Heart right ventricle (tissue), 16 donors: ENCODE results near the gene NKTR. TPM values are rescaled to one million over a fixed set of nuclear protein-coding genes. Genes with fewer than 3 reads are reported as not detected.
A peak's percentile ranks its signal among the peaks of the same experiment; 100 is the strongest.

Experiments used
- ATAC-seq, 8 donors: fragments of 200-7000 bp; cut with Tn5 transposase; one replicate each; pipeline ENCODE4 v1.9.1; 2020; ENCODE audit warnings: mild to moderate bottlenecking in 8 of 8, moderate library complexity in 8 of 8, moderate number of reproducible peaks in 1 of 8
- DNase-seq, 2 donors: peaks; one replicate each; pipeline ENCODE4 v3.0.0-alpha.2; 2020
- H3K27ac ChIP-seq, 10 donors: fragments of 200-600 bp; sonication (generic) in 2 of 10; one replicate each; pipeline versions ENCODE4 v1.5.0 to v1.8.0; 2020 to 2022; ENCODE audit warnings: mild to moderate bottlenecking in 3 of 10
- H3K27me3 ChIP-seq, 7 donors: fragments of 200-600 bp; one replicate each; pipeline ENCODE4 v1.8.0; 2021 to 2022; ENCODE audit warnings: mild to moderate bottlenecking in 2 of 7
- H3K36me3 ChIP-seq, 9 donors: fragments of 200-600 bp; sonication (generic) in 1 of 9; one replicate each; pipeline versions ENCODE4 v1.5.0 to v1.8.0; 2020 to 2022; ENCODE audit warnings: mild to moderate bottlenecking in 2 of 9
- H3K4me1 ChIP-seq, 9 donors: fragments of 200-600 bp; sonication (generic) in 1 of 9; one replicate each; pipeline versions ENCODE4 v1.5.0 to v1.8.0; 2020 to 2022; ENCODE audit warnings: mild to moderate bottlenecking in 4 of 9
- H3K4me3 ChIP-seq, 10 donors: fragments of 200-600 bp; sonication (generic) in 2 of 10; one replicate each; pipeline versions ENCODE4 v1.5.0 to v1.8.0; 2020 to 2022; ENCODE audit warnings: mild to moderate bottlenecking in 7 of 10, moderate library complexity in 2 of 10
- H3K9me3 ChIP-seq, 11 donors: fragments of 200-600 bp in 10 of 11; sonication (generic) in 2 of 11; one replicate each; pipeline versions ENCODE4 v1.5.0 to v1.8.0; 2013 to 2022; ENCODE audit warnings: mild to moderate bottlenecking in 2 of 11, control low read depth in 1 of 11, moderate library complexity in 1 of 11
- WGBS, 2 donors: extraction: QIAGEN DNeasy Blood & Tissue Kit; methylation state at CpG; one replicate each; pipeline ENCODE4 v1.1.7; 2013; ENCODE audit warnings: inconsistent platforms in 1 of 2; 5-methylcytosine and 5-hydroxymethylcytosine counted together
- intact Hi-C, 10 donors: fragments of 100-400 bp; cut with DNase I; formaldehyde crosslinking; loops; one replicate each; pipeline versions ENCODE4 v1.11.1 to v1.14.2; 2022
- polyA plus RNA-seq, 2 donors: library from polyadenylated mRNA; stranded (reverse); fragments of 200-250 nt; gene quantifications; one replicate each; pipeline ENCODE4 v1.2.3, GENCODE V29; 2013
- total RNA-seq, 10 donors: library from RNA; stranded (reverse); fragmentation: NEBNext Ultra II Directional in 3 of 10; extraction: Animal tissue kit (Norgen Biotek cat#: 25700) in 3 of 10; gene quantifications; one replicate each; pipeline versions ENCODE4 v1.2.1 to v1.2.4, GENCODE V29; 2021 to 2023
- TF ChIP-seq, protein P1 (sequence below), 9 donors: fragments of 200-600 bp; sonication (generic) in 2 of 9; IDR thresholded peaks; one replicate each; pipeline versions ENCODE4 v1.5.0 to v1.8.0; 2021 to 2022; ENCODE audit warnings: antibody characterized with exemption in 9 of 9, mild to moderate bottlenecking in 5 of 9, moderate library complexity in 1 of 9
- donor health status: Arrhythmogenic right ventricular cardiomyopathy.
- donor health status: ischemic (EF 13 %, LVEDD 7.1; RV severe dilation, severe dysfunction).
- donor health status: healthy with polysubstance abuse.
- donor health status: DM: no; HTN: yes; CAD: no.
- donor health status: DM: no; HTN: no; CAD: no.
- donor health status: ischemic (EF 25% LVEDD 6.9; RV normal size, moderate dysfunction).
- donor health status: ischemic (EF 25% LVEDD 5.7; RV mildly dilated, moderate dysfunction).
- donor health status: healthy.
- donor health status: DM: yes; HTN: yes; CAD: no.
- donor health status: Ischemic cardiomyopathy.
- donor health status: ischemic (EF 35%, LVEDD 5.7; RV mildly dilated, moderate dysfunction).
- donor health status: nonischemic (EF 11% LVEDD 7.7; RV severe dilation, severe dysfunction).
- donor health status: DM: yes; HTN: yes; CAD: no.
- donor health status: PGD.
- donor health status: ischemic (EF 29% LVEDD 5.4; RV normal size, mild dysfunction).
- donor health status: nonischemic (EF 23%, LVEDD 6.1; RV moderate dilation, normal function).

Gene NKTR
- total and polyA plus RNA-seq, 12 donors, result 10.2 to 59.3 (median 21.9) TPM

DNA sequence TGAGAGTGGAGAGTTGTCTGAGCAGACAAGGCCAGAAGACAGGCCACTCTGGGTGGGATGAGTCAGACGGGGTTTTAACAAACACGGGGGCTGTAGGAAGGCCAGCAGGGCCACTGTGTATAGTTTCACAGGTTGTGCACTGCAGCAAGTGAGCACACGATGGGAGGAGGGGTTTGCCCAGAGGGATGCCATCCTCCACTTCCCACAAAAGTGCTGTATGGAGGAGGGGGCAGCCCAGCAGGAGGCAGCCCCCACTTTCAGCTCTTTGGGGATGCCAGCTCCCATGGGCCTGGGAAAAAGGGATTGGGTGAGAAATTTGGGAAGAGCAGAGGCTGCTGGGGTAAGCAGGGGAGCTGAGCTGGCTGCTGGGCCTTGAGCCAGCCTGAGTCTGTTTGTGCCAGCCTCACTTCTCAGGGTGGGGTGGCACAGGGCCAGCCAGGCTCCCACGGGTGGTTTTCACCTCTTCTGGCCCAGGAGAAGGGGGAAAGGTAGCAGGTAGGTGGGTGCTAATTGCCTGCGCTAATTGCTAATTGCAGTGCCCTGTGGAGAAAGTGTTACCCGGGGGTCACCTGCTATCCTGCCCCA lies 59.7 kb downstream of the NKTR start:
- 45 to 59% methylated on average over 6 of the region's 6 CpGs for WGBS, 2 donors
- peaks cover 14 to 64% (median 28%) of the 10 kb centered on the region in 9 donors for H3K4me1 ChIP-seq
- peak in 4 of 8 donors; percentile 4 to 48 (median 30) for ATAC-seq

DNA sequence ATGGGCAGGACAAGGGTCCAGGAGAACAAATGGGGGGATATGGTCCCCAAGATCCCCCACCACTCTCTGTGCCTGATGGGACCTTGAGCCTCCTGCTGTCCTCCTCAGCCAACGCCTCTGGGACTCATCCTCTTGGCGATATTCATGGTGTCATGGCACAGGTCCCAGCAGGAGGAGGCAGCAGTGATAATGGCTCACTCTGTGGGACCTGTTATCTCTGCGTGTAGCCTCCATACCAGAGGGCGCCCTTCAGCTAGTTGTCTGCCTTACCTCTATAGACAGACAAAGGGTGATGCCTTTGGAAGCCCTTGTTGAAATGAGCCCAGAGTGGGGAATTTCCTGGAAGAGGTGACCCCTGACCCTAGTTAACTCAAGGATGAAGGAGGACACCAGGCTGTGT lies 60.4 kb downstream of the NKTR start:
- H3K27ac ChIP-seq, result peak overlapping the region in 7 of 10 donors; percentile 23 to 70 (median 57)
- intact Hi-C loops, result loop anchor here in 1 of 10 donors (5.0 kb wide), 1 partner anchor 81 kb away; no protein-coding TSS in a partner anchor
- H3K4me1 ChIP-seq, result peaks cover 7 to 64% (median 26%) of the 10 kb centered on the region in 9 donors
- H3K9me3 ChIP-seq, result no peaks in the 10 kb centered on the region
- ATAC-seq (peak in 5 of 8 donors; percentile 5 to 66 (median 45)), DNase-seq (no peak)
- WGBS, 2 donors, result 44 to 58% methylated on average over 4 of the region's 4 CpGs
- TF ChIP-seq, protein P1, sequence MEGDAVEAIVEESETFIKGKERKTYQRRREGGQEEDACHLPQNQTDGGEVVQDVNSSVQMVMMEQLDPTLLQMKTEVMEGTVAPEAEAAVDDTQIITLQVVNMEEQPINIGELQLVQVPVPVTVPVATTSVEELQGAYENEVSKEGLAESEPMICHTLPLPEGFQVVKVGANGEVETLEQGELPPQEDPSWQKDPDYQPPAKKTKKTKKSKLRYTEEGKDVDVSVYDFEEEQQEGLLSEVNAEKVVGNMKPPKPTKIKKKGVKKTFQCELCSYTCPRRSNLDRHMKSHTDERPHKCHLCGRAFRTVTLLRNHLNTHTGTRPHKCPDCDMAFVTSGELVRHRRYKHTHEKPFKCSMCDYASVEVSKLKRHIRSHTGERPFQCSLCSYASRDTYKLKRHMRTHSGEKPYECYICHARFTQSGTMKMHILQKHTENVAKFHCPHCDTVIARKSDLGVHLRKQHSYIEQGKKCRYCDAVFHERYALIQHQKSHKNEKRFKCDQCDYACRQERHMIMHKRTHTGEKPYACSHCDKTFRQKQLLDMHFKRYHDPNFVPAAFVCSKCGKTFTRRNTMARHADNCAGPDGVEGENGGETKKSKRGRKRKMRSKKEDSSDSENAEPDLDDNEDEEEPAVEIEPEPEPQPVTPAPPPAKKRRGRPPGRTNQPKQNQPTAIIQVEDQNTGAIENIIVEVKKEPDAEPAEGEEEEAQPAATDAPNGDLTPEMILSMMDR (IDR thresholded peaks at IDR 0.05), result peak in 6 of 9 donors; percentile 13 to 46 (median 28)
- H3K36me3 ChIP-seq, result peaks cover 0 to 43% (median 8%) of the 10 kb centered on the region in 9 donors
- H3K27me3 ChIP-seq, result no peaks in the 10 kb centered on the region
- no peak overlapping the region for H3K4me3 ChIP-seq

More for the DNA sequence above, 59.7 kb downstream of the NKTR start:
- Histone ChIP-seq H3K4me3 (no peak overlapping the region), H3K36me3 (peaks cover 0 to 43% (median 8%) of the 10 kb centered on the region in 9 donors), H3K27me3 (no peaks in the 10 kb centered on the region), H3K27ac (peak overlapping the region in 7 of 10 donors; percentile 23 to 70 (median 57)), H3K9me3 (no peaks in the 10 kb centered on the region)
- intact Hi-C loops, result loop anchor here in 1 of 10 donors (5.0 kb wide), 1 partner anchor 82 kb away; no protein-coding TSS in a partner anchor
- DNase-seq, result peak in 1 of 2 donors; percentile 58
- TF ChIP-seq, protein P1 (IDR thresholded peaks at IDR 0.05), result no peak

DNA sequence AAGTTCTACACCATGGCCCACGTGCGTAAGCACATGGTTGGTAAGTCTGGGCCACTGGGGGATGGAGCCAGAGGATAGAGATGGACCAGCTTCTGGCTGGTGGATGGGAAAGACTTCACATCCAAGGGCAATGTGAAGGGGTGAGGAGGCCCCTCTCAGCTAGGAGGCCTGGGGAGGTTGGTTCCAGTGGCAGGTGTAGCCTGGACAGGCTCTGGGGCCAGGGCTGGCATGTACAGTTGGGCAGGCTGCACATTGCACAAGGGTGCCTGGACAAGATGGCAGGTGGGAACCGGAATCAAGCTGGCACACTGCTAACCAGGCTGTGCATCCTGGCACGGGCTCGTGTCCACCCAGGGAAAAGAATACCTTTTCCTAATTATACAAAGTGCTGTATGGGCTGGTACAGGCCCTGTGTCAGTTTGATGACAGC lies 61.1 kb downstream of the NKTR start:
- 94% methylated on average over 5 of the region's 5 CpGs for WGBS, 2 donors
- ATAC-seq (no peak), DNase-seq (no peak)
- no peaks in the 10 kb centered on the region for H3K27me3 ChIP-seq
- TF ChIP-seq, protein P1 (IDR thresholded peaks at IDR 0.05), result no peak
- H3K4me3 ChIP-seq, result no peak overlapping the region
- H3K4me1 ChIP-seq, result peaks cover 3 to 64% (median 31%) of the 10 kb centered on the region in 9 donors
- intact Hi-C loops, result loop anchor here in 1 of 10 donors (5.0 kb wide), 1 partner anchor 81 kb away; no protein-coding TSS in a partner anchor
- H3K9me3 ChIP-seq, result no peaks in the 10 kb centered on the region
- peak overlapping the region in 4 of 10 donors; percentile 2 to 70 (median 60) for H3K27ac ChIP-seq
- peaks cover 0 to 43% (median 8%) of the 10 kb centered on the region in 9 donors for H3K36me3 ChIP-seq

DNA sequence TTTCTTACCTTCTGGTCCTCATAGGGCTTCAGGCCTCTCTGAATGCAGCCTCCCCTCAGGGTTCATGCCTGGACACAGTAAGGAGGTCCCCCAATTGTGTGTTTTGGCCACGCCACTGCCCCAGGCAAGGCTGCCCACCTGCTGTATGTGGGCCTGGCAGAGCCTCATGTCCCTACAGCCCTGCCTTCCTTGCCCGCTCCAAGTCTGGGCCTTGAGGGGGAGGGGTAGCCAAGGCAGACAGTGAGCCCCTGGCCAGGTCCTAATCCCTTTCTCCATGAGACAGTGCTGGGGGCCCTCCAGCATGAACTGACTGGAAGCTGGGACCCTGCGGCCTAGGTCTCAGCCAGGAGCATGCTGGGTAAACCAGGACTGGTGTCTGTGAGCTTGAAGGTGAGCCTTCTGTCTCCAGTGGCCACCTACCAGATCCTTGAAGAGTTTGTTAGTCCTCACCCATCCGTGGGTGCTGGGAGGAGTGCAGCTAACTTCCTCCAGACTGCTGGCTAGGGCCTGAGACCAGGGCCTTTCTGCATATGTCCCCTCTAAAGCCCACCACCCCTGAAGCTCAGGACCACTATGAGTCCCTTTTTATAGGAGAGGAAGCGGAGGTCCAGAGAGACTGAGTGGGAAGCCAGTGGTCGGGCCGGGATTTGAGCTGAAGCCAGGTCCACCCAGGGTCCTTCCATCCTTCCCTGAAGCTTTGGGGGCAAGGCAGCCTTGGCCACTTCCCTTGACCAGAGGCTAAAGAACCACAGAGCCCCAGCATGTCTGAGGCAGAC lies 61.7 kb downstream of the NKTR start:
- intact Hi-C loops, result loop anchor here in 1 of 10 donors (5.0 kb wide), 1 partner anchor 80 kb away; no protein-coding TSS in a partner anchor
- H3K27ac ChIP-seq, result peak overlapping the region in 2 of 10 donors; percentile 57 to 62

More for the DNA sequence above, 61.7 kb downstream of the NKTR start:
- TF ChIP-seq, protein P1 (IDR thresholded peaks at IDR 0.05), result no peak
- DNase-seq, result no peak
- H3K27me3 ChIP-seq, result no peaks in the 10 kb centered on the region
- peaks cover 9 to 65% (median 37%) of the 10 kb centered on the region in 9 donors for H3K4me1 ChIP-seq
- H3K9me3 ChIP-seq, result no peaks in the 10 kb centered on the region
- H3K4me3 ChIP-seq, result no peak overlapping the region
- H3K36me3 ChIP-seq, result peaks cover 0 to 43% (median 8%) of the 10 kb centered on the region in 9 donors
- 84% methylated on average over 7 of the region's 7 CpGs for WGBS, 2 donors
- ATAC-seq, result no peak
